B cell (primary cell): Measurements from ENCODE around the gene PRKCQ. TPM values are rescaled to one million over a fixed set of nuclear protein-coding genes. Genes with fewer than 3 reads are reported as not detected.
"Not testable (repeated sequence)": the region's sequence is repeated elsewhere in the genome, so short reads cannot be mapped to it uniquely, and the experiment has no call there.

Source experiments
- ATAC-seq: fragments of 200-7000 bp; cut with Tn5 transposase; one replicate; pipeline ENCODE4 v1.10.0; 2021; ENCODE audit warnings: low read depth, mild to moderate bottlenecking, moderate number of reproducible peaks, moderate library complexity
- CTCF ChIA-PET: fragments of 350-600 bp; sonication (Branson Sonifier 250); formaldehyde crosslinking; loops from one replicate; lab custom pipeline; 2021; ENCODE audit warnings: antibody characterized with exemption, inconsistent platforms; lab: Charles Lee
- POLR2A ChIA-PET: fragments of 350-600 bp; sonication (Branson Sonifier 250); formaldehyde crosslinking; loops from one replicate; lab custom pipeline; 2021; ENCODE audit warnings: antibody characterized with exemption; lab: Charles Lee
- DNase-seq: peaks from one replicate; pipeline ENCODE4 v3.0.0; 2013
- H2AFZ ChIP-seq: 2 replicates; pipeline ENCODE4 v1.6.1; 2012; ENCODE audit warnings: mild to moderate bottlenecking, low read depth, low read length; ENCODE audit not compliant: insufficient read depth, poor library complexity, severe bottlenecking
- H3K27ac ChIP-seq, 2 donors: 1 replicate in 1 of 2; 2 replicates in 1 of 2; pipeline ENCODE4 v1.5.1; 2012 to 2013; ENCODE audit warnings: low read length in 2 of 2, mild to moderate bottlenecking in 2 of 2, moderate library complexity in 1 of 2
- H3K27me3 ChIP-seq, 4 experiments: fragments of 200-600 bp in 1 of 4; sonication (generic) in 1 of 4; replicated peaks in 1 of 4; 1 replicate in 2 of 4; 2 replicates in 2 of 4; pipeline versions ENCODE4 v1.6.1 to v1.7.0; 2013 to 2016; ENCODE audit warnings: low read length in 3 of 4, mild to moderate bottlenecking in 2 of 4, mixed read lengths in 1 of 4, moderate library complexity in 1 of 4; ENCODE audit not compliant: insufficient read depth in 4 of 4, control insufficient read depth in 3 of 4; ENCODE audit errors: control extremely low read depth in 1 of 4
- H3K36me3 ChIP-seq, 2 experiments: replicated peaks in 1 of 2; 1 replicate in 1 of 2; 2 replicates in 1 of 2; pipeline versions ENCODE4 v1.6.1 to v1.7.1; 2013; ENCODE audit warnings: low read length in 1 of 2; ENCODE audit not compliant: insufficient read depth in 2 of 2, control insufficient read depth in 1 of 2; ENCODE audit errors: control extremely low read depth in 1 of 2, extremely low read depth in 1 of 2
- H3K4me1 ChIP-seq, 2 donors: fragments of 200-600 bp in 1 of 2; sonication (generic) in 1 of 2; 1 replicate in 1 of 2; 2 replicates in 1 of 2; pipeline versions ENCODE4 v1.5.1 to v1.6.1; 2013 to 2017; ENCODE audit warnings: low read length in 2 of 2; ENCODE audit not compliant: control insufficient read depth in 2 of 2, insufficient read depth in 2 of 2
- H3K4me2 ChIP-seq: replicated peaks from 2 replicates; pipeline ENCODE3; 2012; ENCODE audit warnings: mild to moderate bottlenecking, low read depth, low read length; ENCODE audit not compliant: poor library complexity, severe bottlenecking
- H3K4me3 ChIP-seq, 5 experiments: fragments of 200-600 bp in 1 of 5; sonication (generic) in 1 of 5; 1 replicate in 3 of 5; 2 replicates in 2 of 5; pipeline versions ENCODE4 v1.5.1 to v1.7.0; 2011 to 2016; ENCODE audit warnings: low read length in 4 of 5, mild to moderate bottlenecking in 4 of 5, low read depth in 2 of 5, control low read depth in 1 of 5, moderate library complexity in 1 of 5; ENCODE audit not compliant: insufficient read depth in 1 of 5; ENCODE audit errors: control extremely low read depth in 1 of 5, extremely low read depth in 1 of 5
- H3K79me2 ChIP-seq: fragments of 200-600 bp; sonication (generic); one replicate; pipeline ENCODE4 v1.6.0; 2016; ENCODE audit warnings: low read length; ENCODE audit not compliant: control insufficient read depth, insufficient read depth
- H3K9ac ChIP-seq: fragments of 200-600 bp; sonication (generic); 2 replicates; pipeline ENCODE4 v1.6.1; 2017; ENCODE audit warnings: mild to moderate bottlenecking, low read length, moderate library complexity
- H3K9me3 ChIP-seq, 3 donors: one replicate each; pipeline versions ENCODE4 v1.6.1 to v1.7.1; 2013; ENCODE audit warnings: low read length in 2 of 3; ENCODE audit not compliant: control insufficient read depth in 2 of 3, insufficient read depth in 1 of 3; ENCODE audit errors: control extremely low read depth in 1 of 3
- H4K20me1 ChIP-seq: 2 replicates; pipeline ENCODE4 v1.6.0; 2012; ENCODE audit warnings: mild to moderate bottlenecking, low read length; ENCODE audit not compliant: insufficient read depth, control insufficient read depth, poor library complexity, severe bottlenecking
- H3K27ac Mint-ChIP-seq: one replicate; pipeline ENCODE4 v1.8.0; 2021; ENCODE audit warnings: mixed read lengths
- H3K27me3 Mint-ChIP-seq: one replicate; pipeline ENCODE4 v1.8.0; 2021; ENCODE audit warnings: mixed read lengths
- H3K4me1 Mint-ChIP-seq: one replicate; pipeline ENCODE4 v1.8.0; 2021; ENCODE audit warnings: mixed read lengths
- H3K4me3 Mint-ChIP-seq: one replicate; pipeline ENCODE4 v1.8.0; 2021; ENCODE audit warnings: mixed read lengths
- H3K9me3 Mint-ChIP-seq: one replicate; pipeline ENCODE4 v1.8.0; 2022; ENCODE audit warnings: mixed read lengths; ENCODE audit not compliant: insufficient read depth
- CTCF ChIP-seq: fragments of 200-600 bp; IDR thresholded peaks from one replicate; pipeline ENCODE4 v1.8.0; 2022; ENCODE audit warnings: antibody characterized with exemption, mild to moderate bottlenecking
- EZH2 ChIP-seq: IDR thresholded peaks from 2 replicates; pipeline ENCODE4 v1.6.1; 2012; ENCODE audit warnings: borderline replicate concordance, low read depth, mild to moderate bottlenecking, moderate library complexity, low read length; ENCODE audit not compliant: insufficient read depth, poor library complexity, severe bottlenecking
- WGBS: methylation state at CpG from one replicate; pipeline ENCODE4 v1.1.5; 2013; ENCODE audit warnings: missing lambda C conversion rate; ENCODE audit not compliant: insufficient coverage; 5-methylcytosine and 5-hydroxymethylcytosine counted together
- intact Hi-C: fragments of 100-400 bp; cut with micrococcal nuclease; formaldehyde crosslinking; loops from one replicate; pipeline ENCODE4 v1.10.0; 2022
- polyA plus RNA-seq: library from polyadenylated mRNA; depleted of rRNA; stranded (reverse); fragments of >200 nt; gene quantifications from 2 replicates; pipeline ENCODE4 v1.2.3, GENCODE V29; 2012
- total RNA-seq, 2 donors: library from RNA; stranded (reverse); fragments of 120-200 nt in 1 of 2; gene quantifications; 1 replicate in 1 of 2; 2 replicates in 1 of 2; pipeline versions ENCODE4 v1.2.3 to v1.2.4, GENCODE V29; 2013 to 2022

Gene PRKCQ
- total and polyA plus RNA-seq, 2 donors (not counting 1 experiment from before 2014, with no cell fraction given), result 0.15 to 0.16 TPM

GRCh38 chr10:6582298-6582697, 2.2 kb upstream of the PRKCQ start:
- H3K4me1 Mint-ChIP-seq, result peaks cover 14% of the 10 kb centered on the region
- Histone ChIP-seq H3K79me2 (no peaks in the 10 kb centered on the region), H3K9me3 (peaks cover 0 to 4% (median 0%) of the 10 kb centered on the region in 3 donors), H4K20me1 (no peaks in the 10 kb centered on the region), H3K4me3 (no peak overlapping the region), H3K27me3 (peaks cover 0 to 31% (median 18%) of the 10 kb centered on the region in 4 experiments), H3K36me3 (no peaks in the 10 kb centered on the region), H3K27ac (no peak overlapping the region), H3K4me2 (no peak overlapping the region), H2AFZ (no peak overlapping the region), H3K4me1 (peaks cover 12 to 19% of the 10 kb centered on the region in 2 donors), H3K9ac (no peak overlapping the region)
- TF ChIP-seq EZH2 (no peak), CTCF (no peak)
- H3K27ac Mint-ChIP-seq, result no peak overlapping the region
- H3K4me3 Mint-ChIP-seq, result no peak overlapping the region
- no peaks in the 10 kb centered on the region for H3K9me3 Mint-ChIP-seq
- intact Hi-C loops, result no loop called here
- ChIA-PET CTCF (no interaction called here), POLR2A (no interaction called here)
- H3K27me3 Mint-ChIP-seq, result peaks cover 38% of the 10 kb centered on the region
- ATAC-seq, result no peak
- DNase-seq, result no peak
- WGBS, result 100% methylated on average over 3 of the region's 5 CpGs

- H3K36me3 ChIP-seq, result no peaks in the 10 kb centered on the region
- H3K9ac ChIP-seq, result no peak overlapping the region
- 91% methylated on average over 3 of the region's 7 CpGs for WGBS
- intact Hi-C loops, result no loop called here
- H3K27me3 ChIP-seq, result peaks cover 0 to 31% (median 21%) of the 10 kb centered on the region in 4 experiments
- POLR2A ChIA-PET, result no interaction called here
- Mint-ChIP-seq H3K9me3 (no peaks in the 10 kb centered on the region), H3K4me1 (peaks cover 14% of the 10 kb centered on the region), H3K27me3 (peaks cover 38% of the 10 kb centered on the region), H3K4me3 (peak overlapping the region; percentile 45), H3K27ac (no peak overlapping the region)
- H3K4me3 ChIP-seq, result no peak overlapping the region
- H3K79me2 ChIP-seq, result no peaks in the 10 kb centered on the region
- CTCF ChIA-PET, result interaction anchor here (0.6 to 1.6 kb wide), 2 partner anchors 15 to 38 kb away, joined by 3 to 4 read pairs; no protein-coding TSS in a partner anchor
- TF ChIP-seq CTCF, result no peak
- TF ChIP-seq EZH2, result no peak
- H2AFZ ChIP-seq, result no peak overlapping the region
- peaks cover 0 to 4% (median 0%) of the 10 kb centered on the region in 3 donors for H3K9me3 ChIP-seq
- H3K27ac ChIP-seq, result no peak overlapping the region
- ATAC-seq (no peak), DNase-seq (no peak)
- no peaks in the 10 kb centered on the region for H4K20me1 ChIP-seq
- no peak overlapping the region for H3K4me2 ChIP-seq
- H3K4me1 ChIP-seq, result peaks cover 12 to 19% of the 10 kb centered on the region in 2 donors
Measured at GRCh38 chr10:6581778-6582228, 1.7 kb upstream of the PRKCQ start.

GRCh38 chr10:6581223-6581622, 1.1 kb upstream of the PRKCQ start:
- Mint-ChIP-seq H3K4me3 (peak overlapping the region; percentile 45), H3K4me1 (peaks cover 14% of the 10 kb centered on the region), H3K27me3 (peaks cover 41% of the 10 kb centered on the region)
- H3K4me3 ChIP-seq, H3K9me3 ChIP-seq, ATAC-seq, H4K20me1 ChIP-seq, H3K27ac Mint-ChIP-seq, intact Hi-C loops, POLR2A ChIA-PET, H3K79me2 ChIP-seq, H3K9ac ChIP-seq, DNase-seq, H3K27ac ChIP-seq, H3K36me3 ChIP-seq, H3K9me3 Mint-ChIP-seq: not testable (repeated sequence)
- CTCF ChIA-PET, result interaction anchor here (0.6 to 1.6 kb wide), 3 partner anchors 15 to 202 kb away, joined by 3 to 4 read pairs (median 4); no protein-coding TSS in a partner anchor
- H3K4me1 ChIP-seq, result peaks cover 12 to 19% of the 10 kb centered on the region in 2 donors
- H2AFZ ChIP-seq, result peak overlapping the region; percentile 79
- WGBS, result 30% methylated on average over 4 of the region's 7 CpGs
- peak overlapping the region; percentile 91 for H3K4me2 ChIP-seq
- peaks cover 0 to 31% (median 22%) of the 10 kb centered on the region in 4 experiments for H3K27me3 ChIP-seq
